Neuronal stem cell (in vitro differentiated cells): ENCODE measurements around the gene OGN.

Source experiments
- DNase-seq: peaks from one replicate; pipeline ENCODE4 v3.0.0-alpha.2; 2013; ENCODE audit warnings: low spot score
- H2AFZ ChIP-seq: one replicate; pipeline ENCODE4 v1.6.1; 2013; ENCODE audit warnings: mild to moderate bottlenecking, low read length, inconsistent platforms
- H2AK5ac ChIP-seq: 2 replicates; pipeline ENCODE4 v1.6.1; 2013; ENCODE audit warnings: low read depth, mild to moderate bottlenecking, inconsistent platforms, low read length, moderate library complexity, mixed read lengths
- H2BK120ac ChIP-seq: 2 replicates; pipeline ENCODE4 v1.6.1; 2013; ENCODE audit warnings: low read depth, mild to moderate bottlenecking, inconsistent platforms, low read length, moderate library complexity, mixed read lengths
- H2BK12ac ChIP-seq: one replicate; pipeline ENCODE4 v1.6.1; 2013; ENCODE audit warnings: low read length, inconsistent platforms
- H2BK15ac ChIP-seq: 2 replicates; pipeline ENCODE4 v1.6.1; 2013; ENCODE audit warnings: mild to moderate bottlenecking, low read length, inconsistent platforms, mixed read lengths
- H2BK5ac ChIP-seq: one replicate; pipeline ENCODE4 v1.6.1; 2013; ENCODE audit warnings: inconsistent platforms, mild to moderate bottlenecking, low read length, moderate library complexity
- H3K14ac ChIP-seq: one replicate; pipeline ENCODE4 v1.6.1; 2013; ENCODE audit warnings: low read length, inconsistent platforms
- H3K18ac ChIP-seq: 2 replicates; pipeline ENCODE4 v1.6.1; 2013; ENCODE audit warnings: low read length, inconsistent platforms
- H3K23ac ChIP-seq: 2 replicates; pipeline ENCODE4 v1.6.1; 2013; ENCODE audit warnings: low read depth, mild to moderate bottlenecking, mixed read lengths, low read length, inconsistent platforms; ENCODE audit not compliant: poor library complexity
- H3K27ac ChIP-seq: replicated peaks from 3 replicates; pipeline ENCODE4 v1.5.1; 2013; ENCODE audit warnings: low read length, inconsistent platforms
- H3K27me3 ChIP-seq, 3 experiments: 2 replicates each; pipeline ENCODE4 v1.6.1; 2013; ENCODE audit warnings: low read length in 3 of 3, mild to moderate bottlenecking in 2 of 3, inconsistent platforms in 1 of 3, low read depth in 1 of 3, mixed read lengths in 1 of 3, moderate library complexity in 1 of 3; ENCODE audit not compliant: control insufficient read depth in 3 of 3, insufficient read depth in 3 of 3
- H3K36me3 ChIP-seq, 2 donors: replicated peaks in 1 of 2; 2 replicates each; pipeline ENCODE4 v1.6.1; 2013; ENCODE audit warnings: low read length in 2 of 2; ENCODE audit not compliant: control insufficient read depth in 2 of 2, insufficient read depth in 2 of 2
- H3K4ac ChIP-seq: 2 replicates; pipeline ENCODE4 v1.6.1; 2013; ENCODE audit warnings: inconsistent platforms, mild to moderate bottlenecking, low read length, moderate library complexity
- H3K4me1 ChIP-seq, 2 donors: 1 replicate in 1 of 2; 2 replicates in 1 of 2; pipeline ENCODE4 v1.6.1; 2013; ENCODE audit warnings: low read length in 2 of 2, low read depth in 1 of 2; ENCODE audit not compliant: control insufficient read depth in 2 of 2, insufficient read depth in 1 of 2
- H3K4me2 ChIP-seq: one replicate; pipeline ENCODE4 v1.6.1; 2013; ENCODE audit warnings: mild to moderate bottlenecking, low read length, inconsistent platforms; ENCODE audit not compliant: insufficient read depth, poor library complexity, severe bottlenecking
- H3K4me3 ChIP-seq, 2 donors: 2 replicates each; pipeline ENCODE4 v1.5.1; 2013; ENCODE audit warnings: low read length in 2 of 2, mild to moderate bottlenecking in 2 of 2, inconsistent platforms in 1 of 2, moderate library complexity in 1 of 2
- H3K79me1 ChIP-seq: one replicate; pipeline ENCODE4 v1.6.1; 2013; ENCODE audit warnings: low read depth, mild to moderate bottlenecking, inconsistent platforms, low read length, moderate library complexity
- H3K9ac ChIP-seq: one replicate; pipeline ENCODE4 v1.6.1; 2013; ENCODE audit warnings: mild to moderate bottlenecking, low read depth, low read length, inconsistent platforms; ENCODE audit not compliant: poor library complexity
- H3K9me3 ChIP-seq, 2 donors: replicated peaks in 1 of 2; 2 replicates each; pipeline versions ENCODE3 to v1.6.1; 2013; ENCODE audit warnings: low read length in 2 of 2, mild to moderate bottlenecking in 2 of 2, inconsistent platforms in 1 of 2, low read depth in 1 of 2, mixed read lengths in 1 of 2, moderate library complexity in 1 of 2; ENCODE audit not compliant: control insufficient read depth in 2 of 2, insufficient read depth in 1 of 2
- H4K8ac ChIP-seq: one replicate; pipeline ENCODE4 v1.6.1; 2013; ENCODE audit warnings: low read depth, mild to moderate bottlenecking, inconsistent platforms, low read length, moderate library complexity
- H4K91ac ChIP-seq: one replicate; pipeline ENCODE4 v1.6.1; 2013; ENCODE audit warnings: low read length, low read depth, mild to moderate bottlenecking, inconsistent platforms; ENCODE audit not compliant: poor library complexity
- WGBS, 2 donors: extraction: QIAGEN DNeasy Blood & Tissue Kit; methylation state at CpG; one replicate each; pipeline ENCODE4 v1.1.7; 2013; ENCODE audit warnings: missing lambda C conversion rate in 2 of 2, mixed read lengths in 1 of 2; ENCODE audit not compliant: insufficient read length in 2 of 2, insufficient replicate concordance in 1 of 2; ENCODE audit errors: extremely low coverage in 2 of 2; 5-methylcytosine and 5-hydroxymethylcytosine counted together

The OGN gene

DNA sequence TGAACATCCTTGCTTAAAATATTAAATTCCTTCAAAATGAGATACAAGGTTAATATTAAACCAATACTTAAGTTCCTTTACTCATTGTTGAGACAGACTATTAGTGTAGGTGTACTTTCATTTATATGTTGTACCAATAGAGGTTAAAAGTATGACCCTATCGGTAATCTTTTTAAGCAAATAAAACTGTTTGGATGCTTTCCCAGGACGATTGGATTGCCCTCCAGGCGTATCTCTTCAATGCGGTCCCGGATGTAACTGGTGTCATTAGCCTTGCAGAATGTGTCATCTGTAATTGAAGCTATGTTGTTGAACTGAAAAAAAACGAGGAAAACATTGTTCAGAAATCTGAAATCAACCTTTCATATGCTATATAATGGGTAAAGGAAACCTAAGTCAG lies 18.9 kb downstream of the OGN start:
- H4K91ac ChIP-seq = no peak overlapping the region
- no peak overlapping the region for H3K18ac ChIP-seq
- H3K27ac ChIP-seq = no peak overlapping the region
- H3K14ac ChIP-seq = no peak overlapping the region
- H2AK5ac ChIP-seq = no peak overlapping the region
- WGBS, 2 donors = no CpG with 5 or more reads among the region's 6 CpGs
- no peaks in the 10 kb centered on the region for H3K9me3 ChIP-seq
- no peak overlapping the region for H2BK5ac ChIP-seq
- H3K4me3 ChIP-seq = no peak overlapping the region
- H2BK12ac ChIP-seq = no peak overlapping the region
- H3K4me2 ChIP-seq = no peak overlapping the region
- no peak overlapping the region for H3K4ac ChIP-seq
- H4K8ac ChIP-seq = no peak overlapping the region
- no peaks in the 10 kb centered on the region for H3K27me3 ChIP-seq
- H2BK15ac ChIP-seq = no peak overlapping the region
- H3K23ac ChIP-seq = no peak overlapping the region
- no peak for DNase-seq
- H3K4me1 ChIP-seq = no peaks in the 10 kb centered on the region
- no peaks in the 10 kb centered on the region for H3K79me1 ChIP-seq
- H2AFZ ChIP-seq = no peak overlapping the region
- no peak overlapping the region for H2BK120ac ChIP-seq
- no peaks in the 10 kb centered on the region for H3K36me3 ChIP-seq
- H3K9ac ChIP-seq = no peak overlapping the region

DNA sequence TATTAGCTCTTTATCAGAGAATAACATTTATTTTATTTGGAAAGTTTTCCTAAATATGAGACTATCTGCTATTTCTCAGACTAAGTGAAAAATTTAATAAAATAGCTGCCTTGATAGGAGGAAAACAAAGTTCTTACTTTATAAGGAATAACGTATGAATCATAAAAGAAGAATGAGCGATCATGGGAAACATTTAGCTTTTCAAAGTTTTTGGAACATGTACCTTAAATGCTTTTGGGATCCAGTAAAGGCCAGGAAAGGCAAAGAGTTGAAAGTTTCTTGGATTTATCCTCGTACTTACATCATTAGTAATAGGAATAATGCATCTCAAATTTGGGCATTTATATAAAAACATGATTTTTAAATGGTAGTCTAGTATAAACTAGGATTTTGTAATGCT lies 19.4 kb downstream of the OGN start:
- H2BK12ac ChIP-seq = no peak overlapping the region
- H3K79me1 ChIP-seq = no peaks in the 10 kb centered on the region
- no peaks in the 10 kb centered on the region for H3K4me1 ChIP-seq
- no peak overlapping the region for H4K91ac ChIP-seq
- H3K18ac ChIP-seq = no peak overlapping the region
- no peak overlapping the region for H3K14ac ChIP-seq
- H2BK15ac ChIP-seq = no peak overlapping the region
- H3K9ac ChIP-seq = no peak overlapping the region
- no peaks in the 10 kb centered on the region for H3K36me3 ChIP-seq
- H2BK120ac ChIP-seq = no peak overlapping the region
- no peak overlapping the region for H2AK5ac ChIP-seq
- no peak overlapping the region for H3K4me3 ChIP-seq
- no peaks in the 10 kb centered on the region for H3K27me3 ChIP-seq
- no peaks in the 10 kb centered on the region for H3K9me3 ChIP-seq
- no peak overlapping the region for H2AFZ ChIP-seq
- H3K27ac ChIP-seq = no peak overlapping the region
- no peak overlapping the region for H3K4ac ChIP-seq
- no peak overlapping the region for H2BK5ac ChIP-seq
- WGBS, 2 donors = no CpG with 5 or more reads among the region's 3 CpGs
- DNase-seq = no peak
- H3K4me2 ChIP-seq = no peak overlapping the region
- no peak overlapping the region for H4K8ac ChIP-seq
- no peak overlapping the region for H3K23ac ChIP-seq

DNA sequence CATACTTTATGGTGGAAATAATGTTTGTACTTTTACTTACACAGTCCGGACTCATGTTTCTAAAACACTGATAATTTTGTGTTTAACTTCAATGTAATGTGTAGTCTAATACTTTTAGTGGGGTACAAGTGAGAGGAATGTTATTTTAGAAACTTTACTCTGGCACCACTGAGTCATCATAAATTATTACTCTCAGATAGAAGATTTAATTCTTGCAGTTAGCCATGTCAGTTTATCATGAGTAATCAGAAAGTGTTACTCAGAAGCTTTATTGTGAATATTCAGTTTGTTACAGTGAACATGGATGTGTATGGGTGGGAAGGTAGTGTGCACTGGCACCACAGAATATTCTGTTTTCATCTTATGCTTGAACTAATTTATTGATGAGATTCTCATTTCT lies 20.0 kb downstream of the OGN start:
- no CpG with 5 or more reads among the region's 1 CpG for WGBS, 2 donors
- Histone ChIP-seq H4K91ac (no peak overlapping the region), H3K9me3 (no peaks in the 10 kb centered on the region), H3K4ac (no peak overlapping the region), H2BK12ac (no peak overlapping the region), H3K4me1 (peaks cover 0 to 6% of the 10 kb centered on the region in 2 donors), H3K18ac (no peak overlapping the region), H3K14ac (no peak overlapping the region), H3K4me3 (no peak overlapping the region), H2AFZ (no peak overlapping the region), H2BK120ac (no peak overlapping the region), H3K27me3 (no peaks in the 10 kb centered on the region), H2AK5ac (no peak overlapping the region), H3K27ac (no peak overlapping the region), H2BK5ac (no peak overlapping the region), H3K23ac (no peak overlapping the region), H2BK15ac (no peak overlapping the region), H3K4me2 (no peak overlapping the region), H3K9ac (no peak overlapping the region), H3K79me1 (no peaks in the 10 kb centered on the region), H4K8ac (no peak overlapping the region), H3K36me3 (no peaks in the 10 kb centered on the region)
- DNase-seq = no peak

DNA sequence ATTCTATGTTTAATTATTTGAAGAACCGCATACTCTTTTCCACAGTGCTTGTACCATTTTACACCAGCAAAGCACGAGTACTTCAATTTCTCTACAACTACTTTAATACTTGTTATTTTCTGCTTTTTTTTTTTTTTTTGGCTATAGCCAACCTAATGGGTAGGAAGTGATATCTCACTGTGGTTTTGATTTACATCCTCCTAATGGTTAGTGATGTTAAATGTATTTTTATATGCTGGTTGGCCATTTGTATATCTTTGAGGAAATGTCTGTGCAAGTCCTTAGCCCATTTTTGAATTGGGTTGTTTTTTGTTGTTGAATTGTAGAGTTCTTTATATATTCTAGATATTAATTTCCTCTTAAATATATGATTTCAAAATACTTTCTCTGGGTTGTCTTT lies 22.6 kb downstream of the OGN start:
- H3K27me3 ChIP-seq = no peaks in the 10 kb centered on the region
- H2BK12ac ChIP-seq = no peak overlapping the region
- no peak overlapping the region for H2AK5ac ChIP-seq
- no peak overlapping the region for H3K14ac ChIP-seq
- no peak overlapping the region for H2BK120ac ChIP-seq
- no peak overlapping the region for H4K8ac ChIP-seq
- no peak overlapping the region for H4K91ac ChIP-seq
- H2AFZ ChIP-seq = no peak overlapping the region
- H3K79me1 ChIP-seq = no peaks in the 10 kb centered on the region
- H2BK15ac ChIP-seq = no peak overlapping the region
- no peak overlapping the region for H2BK5ac ChIP-seq
- no peak overlapping the region for H3K4me3 ChIP-seq
- no peak overlapping the region for H3K4me2 ChIP-seq
- no peaks in the 10 kb centered on the region for H3K36me3 ChIP-seq
- no peak for DNase-seq
- no CpG with 5 or more reads among the region's 2 CpGs for WGBS, 2 donors
- H3K23ac ChIP-seq = no peak overlapping the region
- no peaks in the 10 kb centered on the region for H3K9me3 ChIP-seq
- H3K9ac ChIP-seq = no peak overlapping the region
- H3K4ac ChIP-seq = no peak overlapping the region
- H3K4me1 ChIP-seq = peaks cover 0 to 10% of the 10 kb centered on the region in 2 donors
- no peak overlapping the region for H3K18ac ChIP-seq
- no peak overlapping the region for H3K27ac ChIP-seq
